HG03432 (cell line): Measurements from ENCODE around the gene EFHD2.
"Not testable (repeated sequence)": the region's sequence is repeated elsewhere in the genome, so short reads cannot be mapped to it uniquely, and the experiment has no call there.

Experiments used
- ATAC-seq: cut with Tn5 transposase; IDR thresholded peaks from one replicate; pipeline ENCODE4 v1.9.1; 2021; ENCODE audit warnings: mild to moderate bottlenecking, moderate library complexity; ENCODE audit not compliant: unreplicated experiment

The EFHD2 gene

DNA sequence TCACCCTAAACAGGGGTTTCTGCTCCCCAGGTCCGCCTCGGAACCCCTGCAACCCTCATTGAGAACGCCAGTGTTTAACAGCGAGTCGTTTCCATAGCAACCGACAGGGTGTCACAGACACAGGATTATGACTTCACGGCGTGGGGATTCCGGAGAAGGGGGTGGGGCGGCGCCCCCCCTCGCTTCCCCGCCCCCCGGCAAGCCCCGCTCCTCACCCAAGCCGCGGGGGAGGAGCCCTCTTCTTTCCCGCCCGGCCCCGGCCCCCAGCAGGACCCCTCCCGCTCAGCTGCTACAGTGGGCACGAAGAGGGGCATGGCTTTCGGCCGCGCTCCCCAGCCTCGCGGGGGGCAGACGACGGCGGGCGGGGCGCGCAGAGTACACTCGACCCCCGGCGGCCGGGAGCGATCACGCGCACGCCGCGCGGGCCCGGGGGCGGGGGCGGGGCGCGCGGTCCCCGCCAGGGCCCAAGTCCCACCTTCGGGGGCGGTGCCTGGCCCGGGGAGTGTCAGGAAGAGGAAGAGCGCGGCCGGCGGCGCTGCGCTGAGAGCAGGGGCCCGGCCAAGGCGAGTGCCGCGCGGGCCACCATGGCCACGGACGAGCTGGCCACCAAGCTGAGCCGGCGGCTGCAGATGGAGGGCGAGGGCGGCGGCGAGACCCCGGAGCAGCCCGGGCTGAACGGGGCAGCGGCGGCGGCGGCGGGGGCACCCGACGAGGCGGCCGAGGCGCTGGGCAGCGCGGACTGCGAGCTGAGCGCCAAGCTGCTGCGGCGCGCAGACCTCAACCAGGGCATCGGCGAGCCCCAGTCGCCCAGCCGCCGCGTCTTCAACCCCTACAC is at the start of gene EFHD2:
TSS of gene EFHD2 (plus strand) at position 501 of the 835 bp plus-strand sequence. CDS start at position 585, 84 bp downstream.
- peak; percentile 85 for ATAC-seq

- ATAC-seq = no peak
Observed at GRCh38 chr1:15360700-15361099, 49.0 kb upstream of the EFHD2 start.

DNA sequence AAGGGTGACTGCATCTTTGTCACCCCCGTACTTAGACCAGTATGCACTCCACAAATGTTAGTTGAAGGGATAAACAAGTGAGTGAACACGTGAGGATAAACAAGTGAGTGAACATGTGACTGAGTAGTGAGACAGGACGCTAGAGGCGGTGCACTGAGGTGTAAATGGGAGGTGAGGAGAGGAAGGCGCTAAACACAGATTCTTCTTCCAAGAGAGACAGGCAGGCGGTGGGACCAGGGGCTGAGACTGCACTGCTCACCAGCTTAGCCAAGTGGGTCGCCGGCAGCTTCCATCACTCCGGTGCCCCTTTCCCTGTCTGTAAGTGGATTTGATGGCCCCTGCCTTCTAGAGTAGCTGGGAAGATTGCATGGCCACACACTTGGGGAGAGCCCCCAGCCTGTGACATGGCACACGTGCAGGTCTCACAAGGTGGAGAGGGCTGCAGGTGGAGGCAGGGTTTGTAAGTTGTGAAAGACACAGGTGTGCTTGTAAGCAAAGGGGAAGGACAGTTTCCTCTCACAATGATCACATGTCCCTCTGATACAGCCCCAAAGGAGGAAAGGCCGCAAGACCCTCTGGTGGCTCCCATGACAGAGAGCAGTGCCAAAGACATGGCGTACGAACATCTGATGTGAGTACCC is 47.5 kb upstream of the EFHD2 start:
- no peak for ATAC-seq

- ATAC-seq = no peak
Observed at GRCh38 chr1:15362737-15363128, 47.0 kb upstream of the EFHD2 start.

DNA sequence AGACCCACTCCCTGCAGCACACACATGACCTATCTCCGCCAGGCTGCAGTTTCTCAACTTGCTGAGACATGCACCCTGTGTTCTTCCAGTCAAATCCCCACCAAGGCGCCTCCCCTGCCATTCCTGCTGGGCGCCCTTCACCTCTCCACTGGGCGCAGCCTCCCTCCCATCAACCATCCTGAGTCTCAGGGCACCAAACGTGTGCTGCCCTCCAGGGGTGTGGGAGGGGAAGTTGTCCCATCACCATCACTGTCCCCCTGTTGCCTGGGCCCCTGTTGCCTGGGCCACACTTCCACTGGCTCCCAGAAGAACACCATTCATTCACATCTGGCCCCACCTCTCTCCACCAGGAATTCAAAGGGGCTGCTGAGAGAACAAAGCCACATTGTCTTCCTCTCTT is 44.9 kb upstream of the EFHD2 start:
- ATAC-seq = no peak

DNA sequence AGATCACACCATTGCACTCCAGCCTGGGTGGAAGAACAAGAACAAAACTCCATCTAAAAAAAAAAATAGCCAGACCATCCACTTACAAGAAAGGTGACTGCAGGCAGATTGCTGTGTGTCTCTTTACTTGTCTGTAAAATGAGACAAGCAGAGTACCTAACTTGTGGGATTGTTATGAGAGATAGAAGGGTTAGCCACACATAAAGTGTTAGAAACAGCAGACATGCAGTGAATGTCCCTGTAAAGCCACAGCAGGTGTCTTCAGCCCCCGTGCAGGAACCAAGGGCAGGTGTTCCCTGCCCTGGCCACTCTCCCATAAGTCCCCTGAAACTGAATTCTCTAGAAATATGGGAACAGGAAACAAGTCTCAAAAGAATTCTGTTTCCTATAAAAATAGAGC is 40.8 kb upstream of the EFHD2 start:
- ATAC-seq = no peak

DNA sequence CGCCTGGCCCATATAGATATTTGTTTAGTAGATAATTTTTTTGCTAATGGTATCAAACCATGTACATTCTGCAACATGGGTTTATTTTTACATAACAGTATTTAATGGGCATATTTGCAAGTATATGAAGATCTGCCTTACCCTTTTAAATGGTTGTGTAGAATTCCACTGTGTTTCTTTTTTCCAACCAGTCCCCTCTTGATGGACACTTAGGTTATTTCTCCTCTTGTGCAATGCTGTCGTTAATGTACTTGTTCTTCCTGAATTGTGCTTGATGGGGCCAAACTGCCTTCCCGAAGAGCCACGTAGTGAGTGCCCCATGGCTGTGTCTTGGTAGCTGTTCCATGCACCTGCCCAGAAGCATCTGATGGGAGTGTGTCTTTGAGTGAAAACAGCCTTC is 39.4 kb upstream of the EFHD2 start:
- ATAC-seq = no peak

- no peak for ATAC-seq
Observed at GRCh38 chr1:15370781-15371520, 38.7 kb upstream of the EFHD2 start.

DNA sequence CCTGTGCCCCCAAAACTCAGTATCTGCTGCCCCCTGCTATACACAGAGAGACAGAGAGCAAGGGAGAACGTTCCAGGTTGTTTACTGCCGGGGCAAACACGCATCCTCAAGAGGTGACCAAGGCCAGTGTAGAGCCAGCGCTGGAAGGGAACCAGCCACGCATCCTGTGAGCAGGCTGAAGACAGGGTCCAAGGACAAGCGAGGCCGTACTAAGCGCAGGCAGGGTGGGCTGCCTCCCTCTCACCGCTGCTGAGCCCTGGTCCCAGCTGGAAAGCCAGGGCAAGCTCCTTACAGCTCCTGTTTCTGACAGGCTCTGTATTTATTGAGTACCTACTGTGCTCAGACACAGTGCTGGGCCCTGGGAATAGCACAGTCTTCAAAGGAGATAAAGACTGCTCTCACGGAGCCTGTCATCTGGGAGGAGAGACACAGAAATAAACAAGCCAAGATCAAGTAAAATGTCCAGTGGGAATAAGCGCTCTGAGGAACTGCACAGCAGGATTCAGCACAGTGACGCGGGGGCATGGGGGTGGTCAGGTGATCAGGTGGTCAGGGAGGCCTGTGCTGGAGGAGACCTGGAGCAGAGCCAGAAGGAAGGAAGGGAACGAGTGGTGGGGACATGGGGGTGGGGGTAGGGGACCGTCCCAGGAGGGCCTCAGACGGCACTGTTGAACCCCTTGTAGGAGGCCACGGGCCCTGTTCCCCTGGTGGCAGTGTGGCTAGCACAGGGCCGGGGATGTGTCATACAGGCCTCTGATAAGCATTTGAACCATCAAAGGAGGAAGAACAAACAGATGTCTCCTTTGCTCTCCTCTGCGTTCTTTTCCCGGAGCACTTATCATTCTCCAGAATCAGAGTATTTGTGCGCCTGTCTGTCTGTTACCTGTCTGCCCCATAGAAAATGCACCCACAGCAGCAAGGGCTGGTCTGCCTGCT is 37.8 kb upstream of the EFHD2 start:
- ATAC-seq = no peak

GRCh38 chr1:15378729-15379128 is 31.0 kb upstream of the EFHD2 start:
- ATAC-seq = no peak

DNA sequence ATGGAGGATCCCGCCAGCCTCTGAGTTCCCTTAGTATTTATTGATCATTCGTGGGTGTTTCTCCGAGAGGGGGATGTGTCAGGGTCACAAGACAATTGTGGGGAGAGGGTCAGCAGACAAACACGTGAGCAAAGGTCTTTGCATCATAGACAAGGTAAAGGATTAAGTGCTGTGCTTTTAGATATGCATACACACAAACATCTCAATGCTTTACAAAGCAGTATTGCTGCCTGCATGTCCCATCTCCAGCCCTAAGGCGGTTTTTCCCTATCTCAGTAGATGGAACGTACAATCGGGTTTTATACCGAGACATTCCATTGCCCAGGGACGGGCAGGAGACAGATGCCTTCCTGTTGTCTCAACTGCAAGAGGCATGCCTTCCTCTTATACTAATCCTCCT is 30.5 kb upstream of the EFHD2 start:
- ATAC-seq = not testable (repeated sequence)

GRCh38 chr1:15380601-15381508 is 28.8 kb upstream of the EFHD2 start:
- ATAC-seq = no peak

DNA sequence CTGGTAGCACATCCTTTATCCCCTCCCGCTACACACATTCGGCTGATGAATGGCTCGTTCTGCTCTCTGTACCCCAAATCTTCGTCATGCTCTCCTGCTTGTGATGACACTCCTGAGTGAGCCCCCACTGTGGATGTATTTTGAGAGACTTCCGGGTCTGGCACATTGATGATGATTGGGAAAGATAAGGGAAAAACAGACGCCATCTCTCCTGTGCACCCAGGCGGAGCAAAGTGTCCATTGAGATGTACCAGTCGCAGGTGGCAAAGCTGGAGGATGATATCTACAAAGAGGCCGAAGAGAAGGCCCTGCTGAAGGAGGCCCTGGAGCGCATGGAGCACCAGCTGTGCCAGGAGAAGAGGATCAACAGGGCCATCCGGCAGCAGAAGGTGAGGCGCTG is 27.9 kb upstream of the EFHD2 start:
- no peak for ATAC-seq

DNA sequence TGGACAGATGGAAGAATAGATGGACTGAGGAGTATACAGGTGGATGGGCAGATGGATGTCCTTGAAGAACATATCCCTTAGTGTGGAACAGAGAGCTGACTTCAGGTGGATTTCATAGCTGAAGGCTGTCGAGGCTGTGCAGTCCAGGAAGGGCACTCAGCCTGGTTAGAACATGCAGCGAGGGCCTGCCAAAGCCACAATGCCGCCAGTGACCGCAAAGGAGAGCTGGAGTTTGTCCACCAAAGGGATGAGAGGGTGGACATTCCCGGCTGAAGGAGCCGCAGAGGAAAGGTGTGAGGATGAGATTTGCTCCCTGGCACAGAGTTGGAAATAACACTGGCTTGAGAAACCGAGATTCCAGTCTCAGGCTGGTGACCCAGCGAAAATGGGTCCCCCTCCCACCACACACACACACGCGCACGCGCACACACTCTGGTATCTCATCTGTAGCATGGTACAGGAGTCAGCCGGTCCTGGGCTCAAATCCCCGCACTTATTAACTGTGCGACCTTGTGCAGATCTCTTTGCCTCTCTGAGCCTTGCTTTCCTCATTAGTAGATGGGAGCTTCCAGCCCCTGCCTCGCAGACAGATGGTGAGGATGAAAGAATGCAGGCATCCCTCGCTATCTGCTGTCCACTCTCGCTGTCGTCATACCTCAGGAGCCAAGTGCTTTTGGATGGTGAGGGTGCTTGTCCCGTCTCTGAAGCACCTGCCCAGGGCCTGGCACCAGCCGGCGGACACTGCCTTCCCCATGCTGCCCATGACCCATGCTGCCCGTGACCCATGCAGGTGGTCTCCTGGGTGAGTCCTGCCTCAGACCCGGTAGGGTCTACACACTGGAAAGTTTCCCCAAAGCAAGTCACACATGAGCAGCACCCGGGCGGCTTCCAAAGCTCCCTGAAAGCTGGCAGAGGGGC is 26.8 kb upstream of the EFHD2 start:
- no peak for ATAC-seq

DNA sequence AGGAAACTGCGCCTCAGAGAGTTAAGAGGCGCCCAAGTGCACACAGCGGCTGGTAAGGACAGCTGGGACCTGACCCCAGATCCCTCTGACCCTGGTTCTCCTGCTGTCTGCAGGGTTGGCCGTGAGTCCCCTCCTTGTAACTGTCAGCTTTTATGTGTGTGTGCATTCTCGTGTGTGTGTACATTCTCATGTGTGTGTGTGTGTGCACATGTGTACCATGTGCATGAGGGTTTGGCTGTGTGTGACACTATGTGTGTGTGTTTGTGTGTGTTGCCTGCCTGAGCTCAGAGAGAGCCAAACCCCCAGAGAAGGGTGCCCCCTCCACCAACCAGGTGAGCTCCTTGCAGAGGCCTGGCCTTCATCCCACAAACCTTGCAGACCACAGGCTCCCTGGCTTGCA is 25.9 kb upstream of the EFHD2 start:
- ATAC-seq = no peak

GRCh38 chr1:15384301-15384901 is 25.3 kb upstream of the EFHD2 start:
- ATAC-seq = peak; percentile 72

DNA sequence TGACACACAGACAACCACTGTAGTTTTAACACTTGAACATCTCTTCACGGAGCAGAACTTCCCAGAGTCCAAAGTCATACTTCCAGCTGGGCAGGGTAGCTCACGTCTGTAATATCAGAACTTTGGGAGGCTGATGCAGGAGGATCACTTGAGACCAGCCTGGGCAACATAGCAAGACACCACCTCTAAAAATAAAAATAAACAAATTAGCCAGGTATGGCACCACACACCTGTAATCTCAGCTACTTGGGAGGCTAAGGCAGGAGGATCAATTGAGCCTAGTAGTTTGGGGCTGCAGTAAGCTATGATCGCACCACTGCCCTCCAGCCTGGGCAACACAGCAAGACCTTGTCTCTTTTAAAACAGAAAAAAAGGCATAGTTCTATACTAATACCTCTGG is 24.3 kb upstream of the EFHD2 start:
- no peak for ATAC-seq

DNA sequence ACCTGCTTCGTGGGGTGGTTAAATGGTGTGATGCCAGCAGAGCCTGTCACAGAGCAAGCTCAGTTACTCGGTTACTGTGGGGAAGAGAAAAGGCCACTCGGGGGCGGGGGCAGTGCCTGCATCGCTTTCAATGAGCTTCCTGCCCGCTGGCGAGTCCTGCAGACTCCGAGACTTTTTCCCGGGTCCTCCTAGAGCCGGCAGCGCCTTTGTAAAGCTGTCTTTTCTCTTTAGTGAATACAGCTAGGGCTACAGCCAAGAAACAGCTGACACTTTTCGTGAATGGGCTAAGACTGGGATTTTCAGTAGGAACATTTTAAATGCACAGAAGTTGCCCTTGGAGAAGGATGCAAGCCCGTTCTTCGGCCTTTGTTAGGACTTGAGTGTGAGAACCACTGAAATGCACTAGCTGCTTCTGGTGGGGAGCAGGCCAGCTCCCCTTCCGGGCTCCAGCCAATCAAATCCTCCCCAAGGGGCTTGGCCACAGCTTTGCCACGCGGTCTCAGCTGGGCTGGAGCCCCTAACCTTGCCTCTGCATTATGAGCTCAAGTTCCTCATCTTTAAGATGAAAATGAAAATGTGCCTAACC is 23.4 kb upstream of the EFHD2 start:
- ATAC-seq = no peak
